LNCAP (cell line): ENCODE results near the gene DZIP3.

Source experiments
- CTCF ChIP-seq: fragments of 450-650 bp; IDR thresholded peaks from 2 replicates; pipeline ENCODE4 v1.5.1; 2017; ENCODE audit warnings: mild to moderate bottlenecking

The DZIP3 gene

GRCh38 chr3:108623504-108623903 is 34.0 kb downstream of the DZIP3 start:
- no peak for TF ChIP-seq CTCF

DNA sequence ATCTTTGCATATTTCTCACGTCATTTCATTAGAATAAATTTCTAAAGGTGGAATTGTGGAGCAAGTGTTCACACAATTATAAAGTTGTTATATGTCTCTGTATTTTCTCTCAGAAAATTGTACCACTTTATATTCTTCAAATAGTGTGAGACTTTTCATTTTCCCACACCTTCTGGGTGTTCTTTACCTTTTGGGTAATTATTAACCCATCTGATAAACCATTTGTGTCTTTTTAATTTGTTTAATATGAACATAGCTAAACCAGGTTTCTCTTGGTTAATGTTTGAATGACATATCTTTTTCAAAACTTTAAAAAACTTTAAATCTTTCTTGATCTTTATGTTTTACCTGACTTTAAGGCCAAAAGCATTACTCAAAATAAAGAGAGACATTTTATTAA is 40.5 kb downstream of the DZIP3 start:
- no peak for TF ChIP-seq CTCF

DNA sequence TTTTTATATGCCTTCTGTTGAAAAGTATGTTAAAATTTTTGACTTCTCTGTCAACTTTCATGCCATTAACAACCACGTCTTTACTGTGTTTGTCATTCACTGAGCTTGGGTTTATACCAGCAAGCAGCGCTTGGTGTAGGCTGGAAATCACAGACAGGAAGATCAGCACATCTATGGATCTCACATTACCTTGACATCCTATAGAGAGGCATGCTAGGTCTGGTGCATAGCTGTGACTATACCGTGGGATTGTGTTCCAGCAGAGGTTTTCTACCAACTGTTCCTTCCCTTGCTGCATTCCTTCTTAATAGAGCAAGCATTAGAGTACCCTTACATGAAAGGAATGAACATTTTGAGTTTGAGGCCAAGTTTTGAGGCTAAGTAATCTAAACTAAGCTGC is 53.0 kb downstream of the DZIP3 start:
- no peak for TF ChIP-seq CTCF

- no peak for TF ChIP-seq CTCF
Observed at GRCh38 chr3:108645364-108645763, 55.8 kb downstream of the DZIP3 start.

DNA sequence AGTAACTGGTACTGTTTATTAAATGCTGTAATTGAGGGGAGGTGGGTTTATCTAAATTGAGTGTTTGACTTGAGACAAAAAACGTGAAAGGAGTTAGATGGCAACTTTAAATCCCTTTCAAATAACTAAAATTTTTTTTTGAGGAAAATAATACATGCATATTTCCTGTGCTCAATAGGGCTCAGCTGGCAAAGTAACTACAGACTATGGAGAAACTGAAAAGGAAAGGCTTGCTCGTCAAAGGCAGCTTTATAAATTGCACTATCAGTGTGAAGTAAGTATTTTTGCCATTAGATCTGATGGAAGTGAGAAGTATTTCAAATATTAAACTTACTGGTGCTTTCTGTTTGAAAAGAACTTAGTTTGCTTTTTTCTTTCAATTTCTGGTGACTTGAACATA is 72.2 kb downstream of the DZIP3 start:
- TF ChIP-seq CTCF: no peak

GRCh38 chr3:108662142-108662738 is 72.7 kb downstream of the DZIP3 start:
- peak; percentile 69 for TF ChIP-seq CTCF

DNA sequence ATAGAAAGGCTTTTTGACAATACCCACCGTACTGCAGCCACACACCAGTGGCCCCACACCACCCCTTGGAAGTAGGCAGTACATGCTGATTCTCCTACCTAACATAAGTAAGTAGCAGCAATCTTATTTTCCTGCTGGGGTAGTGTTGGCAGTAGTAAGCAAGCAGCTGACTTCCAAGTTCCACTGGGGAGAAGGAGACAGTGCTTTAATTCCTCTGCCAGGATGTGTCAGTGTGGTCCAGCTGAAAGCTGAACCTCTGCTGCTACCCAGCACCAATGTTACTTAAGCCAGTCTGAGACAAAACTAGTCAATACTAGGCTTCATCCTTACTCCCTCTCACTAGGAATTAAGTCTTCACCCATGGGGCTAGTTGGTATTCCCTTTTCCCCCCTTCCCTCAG is 74.7 kb downstream of the DZIP3 start:
- no peak for TF ChIP-seq CTCF

DNA sequence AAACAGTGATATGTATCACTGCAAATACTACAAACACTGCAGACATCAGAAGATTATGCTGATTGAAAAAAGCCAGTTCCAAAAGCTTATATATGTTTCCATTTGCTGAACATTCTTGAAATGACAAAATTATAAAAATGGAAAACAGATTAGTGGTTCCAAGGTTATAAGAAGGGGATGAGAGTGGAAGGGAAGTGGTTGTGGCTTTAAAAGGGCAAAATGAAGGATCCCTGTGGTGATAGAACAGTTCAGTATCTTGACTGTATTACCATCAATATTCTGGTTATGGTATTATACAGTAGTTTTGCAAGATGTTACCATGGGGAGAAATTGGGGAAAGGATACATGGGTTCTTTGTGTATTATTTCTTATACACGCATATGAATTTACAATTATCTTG is 77.8 kb downstream of the DZIP3 start:
- no peak for TF ChIP-seq CTCF
